Psoas muscle (tissue), 8 donors: ENCODE measurements around the gene ZRANB3. TPM values are rescaled to one million over a fixed set of nuclear protein-coding genes. Genes with fewer than 3 reads are reported as not detected.
"Not testable (repeated sequence)": the region's sequence is repeated elsewhere in the genome, so short reads cannot be mapped to it uniquely, and the experiment has no call there.

Experiments used
- ATAC-seq, 4 donors: fragments of 200-7000 bp; cut with Tn5 transposase; one replicate each; pipeline ENCODE4 v1.9.1; 2020; ENCODE audit warnings: moderate library complexity in 3 of 4, mild to moderate bottlenecking in 2 of 4
- DNase-seq, 2 donors: peaks; one replicate each; pipeline ENCODE4 v3.0.0-alpha.2; 2020
- H3K27ac ChIP-seq: fragments of 200-600 bp; one replicate; pipeline ENCODE4 v1.8.0; 2022
- H3K27me3 ChIP-seq, 3 donors: fragments of 200-600 bp in 1 of 3; one replicate each; pipeline versions ENCODE4 v1.6.1 to v1.8.0; 2013 to 2022; ENCODE audit warnings: low read length in 2 of 3, mild to moderate bottlenecking in 2 of 3, moderate library complexity in 1 of 3; ENCODE audit not compliant: insufficient read depth in 3 of 3
- H3K36me3 ChIP-seq, 2 donors: fragments of 200-600 bp in 1 of 2; one replicate each; pipeline versions ENCODE4 v1.6.1 to v1.8.0; 2013 to 2022; ENCODE audit warnings: low read depth in 1 of 2, mild to moderate bottlenecking in 1 of 2, moderate library complexity in 1 of 2; ENCODE audit not compliant: insufficient read depth in 1 of 2
- H3K4me1 ChIP-seq: fragments of 200-600 bp; one replicate; pipeline ENCODE4 v1.8.0; 2022
- H3K4me3 ChIP-seq: fragments of 200-600 bp; one replicate; pipeline ENCODE4 v1.8.0; 2022; ENCODE audit warnings: mild to moderate bottlenecking
- H3K9me3 ChIP-seq: fragments of 200-600 bp; one replicate; pipeline ENCODE4 v1.8.0; 2022
- WGBS, 3 donors: extraction: QIAGEN DNeasy Blood & Tissue Kit; methylation state at CpG; one replicate each; pipeline versions ENCODE4 v1.1.6 to v1.1.7; 2013; 5-methylcytosine and 5-hydroxymethylcytosine counted together
- intact Hi-C, 2 donors: fragments of 100-400 bp; cut with DNase I; formaldehyde crosslinking; loops; one replicate each; pipeline versions ENCODE4 v1.11.0 to v1.14.2; 2022
- polyA plus RNA-seq, 3 donors: library from polyadenylated mRNA; stranded (reverse); fragments of 200-250 nt; gene quantifications; one replicate each; pipeline ENCODE4 v1.2.3, GENCODE V29; 2013
- total RNA-seq, 4 donors: library from RNA; stranded (reverse); fragmentation: NEBNext Ultra II Directional in 2 of 4; extraction: Animal tissue kit (Norgen Biotek cat#: 25700) in 2 of 4; gene quantifications; one replicate each; pipeline versions ENCODE4 v1.2.1 to v1.2.4, GENCODE V29; 2021 to 2023
- TF ChIP-seq, protein P1 (sequence below): fragments of 200-600 bp; IDR thresholded peaks from one replicate; pipeline ENCODE4 v1.8.0; 2022; ENCODE audit warnings: antibody characterized with exemption
- donor health status: healthy with polysubstance abuse.
- donor health status: DM: no; HTN: no; CAD: no; lungs with moderate emphysema.
- donor health status: Bipolar disorder and iron deficiency.
- donor health status: healthy.
- donor health status: DM: yes; HTN: yes; CAD: no.
- donor health status: DM: no; HTN: no; CAD: no.
- donor health status: DM: no; HTN: no; CAD: no.
- donor health status: DM: yes; HTN: yes; CAD: no.

The ZRANB3 gene
- total and polyA plus RNA-seq, 7 donors: 1.3 to 6.4 (median 4.0) TPM

DNA sequence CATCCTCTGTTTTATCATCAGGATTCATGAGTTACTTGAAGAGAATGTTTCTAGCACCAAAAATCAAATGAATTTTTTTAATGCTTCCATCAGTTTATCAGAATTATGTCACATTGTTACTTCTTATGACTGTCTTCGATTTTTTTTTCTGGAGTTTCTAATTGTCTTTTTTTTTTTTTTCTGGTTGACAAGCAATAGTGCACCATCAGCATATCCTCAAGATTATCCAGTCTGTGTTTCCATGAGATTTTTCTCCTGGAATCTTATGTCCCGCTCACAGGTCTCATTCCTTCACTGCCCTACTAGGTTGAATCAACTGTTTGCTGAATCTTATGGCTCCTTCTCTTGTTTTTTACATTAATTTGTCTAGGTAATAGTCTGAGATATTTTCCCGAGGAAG, 16.3 kb upstream of the ZRANB3 start:
- 89 to 97% (median 90%) methylated on average over 3 of the region's 3 CpGs for WGBS, 3 donors
- DNase-seq (no peak), ATAC-seq (no peak)
- Histone ChIP-seq H3K27me3 (no peaks in the 10 kb centered on the region), H3K9me3 (no peaks in the 10 kb centered on the region), H3K4me1 (no peaks in the 10 kb centered on the region), H3K27ac (no peak overlapping the region), H3K4me3 (no peak overlapping the region), H3K36me3 (no peaks in the 10 kb centered on the region)
- TF ChIP-seq, protein P1, sequence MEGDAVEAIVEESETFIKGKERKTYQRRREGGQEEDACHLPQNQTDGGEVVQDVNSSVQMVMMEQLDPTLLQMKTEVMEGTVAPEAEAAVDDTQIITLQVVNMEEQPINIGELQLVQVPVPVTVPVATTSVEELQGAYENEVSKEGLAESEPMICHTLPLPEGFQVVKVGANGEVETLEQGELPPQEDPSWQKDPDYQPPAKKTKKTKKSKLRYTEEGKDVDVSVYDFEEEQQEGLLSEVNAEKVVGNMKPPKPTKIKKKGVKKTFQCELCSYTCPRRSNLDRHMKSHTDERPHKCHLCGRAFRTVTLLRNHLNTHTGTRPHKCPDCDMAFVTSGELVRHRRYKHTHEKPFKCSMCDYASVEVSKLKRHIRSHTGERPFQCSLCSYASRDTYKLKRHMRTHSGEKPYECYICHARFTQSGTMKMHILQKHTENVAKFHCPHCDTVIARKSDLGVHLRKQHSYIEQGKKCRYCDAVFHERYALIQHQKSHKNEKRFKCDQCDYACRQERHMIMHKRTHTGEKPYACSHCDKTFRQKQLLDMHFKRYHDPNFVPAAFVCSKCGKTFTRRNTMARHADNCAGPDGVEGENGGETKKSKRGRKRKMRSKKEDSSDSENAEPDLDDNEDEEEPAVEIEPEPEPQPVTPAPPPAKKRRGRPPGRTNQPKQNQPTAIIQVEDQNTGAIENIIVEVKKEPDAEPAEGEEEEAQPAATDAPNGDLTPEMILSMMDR: no peak
- intact Hi-C loops: no loop called here

DNA sequence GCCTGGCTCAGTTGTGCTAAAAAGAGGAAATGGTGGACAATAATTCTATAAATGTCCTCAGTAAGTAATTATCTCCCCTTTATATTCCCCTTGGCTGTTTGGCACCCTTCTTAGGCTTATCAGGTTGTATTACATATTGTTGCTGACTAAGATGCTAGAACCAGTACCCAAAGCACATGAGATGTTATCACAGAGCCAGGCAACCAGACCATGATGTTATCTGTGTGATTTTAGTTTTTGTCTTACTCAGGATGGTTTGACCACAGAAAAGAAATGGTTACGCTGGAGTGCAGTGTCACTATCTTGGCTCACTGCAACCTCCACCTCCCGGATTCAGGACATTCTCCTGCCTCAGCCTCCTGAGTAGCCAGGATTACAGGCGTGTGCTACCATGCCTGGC, 15.4 kb upstream of the ZRANB3 start:
- Histone ChIP-seq H3K9me3 (no peaks in the 10 kb centered on the region), H3K27ac (no peak overlapping the region), H3K4me1 (no peaks in the 10 kb centered on the region), H3K27me3 (no peaks in the 10 kb centered on the region), H3K36me3 (no peaks in the 10 kb centered on the region), H3K4me3 (no peak overlapping the region)
- 90 to 95% (median 92%) methylated on average over 3 of the region's 3 CpGs for WGBS, 3 donors
- intact Hi-C loops: no loop called here
- no peak for ATAC-seq
- TF ChIP-seq, protein P1: no peak
- DNase-seq: no peak

DNA sequence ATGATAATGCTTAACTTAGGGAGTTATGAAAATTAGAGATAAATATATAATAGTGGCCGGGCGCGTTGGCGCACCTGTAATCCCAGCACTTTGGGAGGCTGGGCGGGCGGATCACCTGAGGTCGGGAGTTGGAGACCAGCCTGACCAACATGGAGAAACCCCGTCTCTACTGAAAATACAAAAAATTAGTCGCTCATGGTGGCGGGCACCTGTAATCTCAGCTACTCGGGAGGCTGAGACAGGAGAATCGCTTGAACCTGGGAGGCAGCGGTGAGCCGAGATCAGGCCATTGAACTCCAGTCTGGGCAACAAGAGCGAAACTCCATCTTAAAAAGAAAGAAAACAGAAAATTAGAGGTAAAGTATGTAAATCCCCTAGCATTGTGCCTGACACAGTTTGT, 2.5 kb upstream of the ZRANB3 start:
- H3K9me3 ChIP-seq, H3K27me3 ChIP-seq, H3K4me3 ChIP-seq, H3K36me3 ChIP-seq, ATAC-seq, H3K27ac ChIP-seq, DNase-seq: not testable (repeated sequence)
- H3K4me1 ChIP-seq: peaks cover 17% of the 10 kb centered on the region
- intact Hi-C loops: loop anchor here in 1 of 2 donors (5.0 to 10.0 kb wide), 3 partner anchors 36 to 211 kb away; partner anchors contain the start of gene UBXN4
- WGBS, 3 donors: 97 to 98% (median 98%) methylated on average over 15 of the region's 15 CpGs

DNA sequence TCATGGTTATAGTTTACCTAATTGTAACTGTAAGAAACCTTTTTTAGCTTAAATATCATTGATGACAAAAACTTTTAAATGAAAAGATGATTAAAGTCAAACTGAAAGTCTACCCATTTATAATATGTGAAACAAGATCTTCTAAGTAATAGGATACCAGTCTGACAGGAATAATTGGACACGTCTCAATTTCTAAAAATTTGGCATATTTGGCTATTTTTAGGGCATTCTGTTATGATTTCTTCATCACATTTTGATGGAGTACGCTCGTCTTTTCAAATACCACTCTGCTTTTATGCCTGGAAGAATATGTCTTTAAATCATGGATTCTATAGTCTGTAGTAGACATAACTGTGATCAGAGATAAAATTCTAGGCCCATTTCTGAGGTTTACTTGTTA, 1.6 kb upstream of the ZRANB3 start:
- peaks cover 17% of the 10 kb centered on the region for H3K4me1 ChIP-seq
- no peaks in the 10 kb centered on the region for H3K27me3 ChIP-seq
- H3K9me3 ChIP-seq: no peaks in the 10 kb centered on the region
- H3K4me3 ChIP-seq: peak overlapping the region; percentile 79
- no peaks in the 10 kb centered on the region for H3K36me3 ChIP-seq
- ATAC-seq (no peak), DNase-seq (no peak)
- intact Hi-C loops: loop anchor here in 1 of 2 donors (5.0 to 10.0 kb wide), 3 partner anchors 35 to 212 kb away; partner anchors contain the start of gene UBXN4
- TF ChIP-seq, protein P1: no peak
- 16 to 45% (median 27%) methylated on average over 3 of the region's 3 CpGs for WGBS, 3 donors
- H3K27ac ChIP-seq: peak overlapping the region; percentile 97

DNA sequence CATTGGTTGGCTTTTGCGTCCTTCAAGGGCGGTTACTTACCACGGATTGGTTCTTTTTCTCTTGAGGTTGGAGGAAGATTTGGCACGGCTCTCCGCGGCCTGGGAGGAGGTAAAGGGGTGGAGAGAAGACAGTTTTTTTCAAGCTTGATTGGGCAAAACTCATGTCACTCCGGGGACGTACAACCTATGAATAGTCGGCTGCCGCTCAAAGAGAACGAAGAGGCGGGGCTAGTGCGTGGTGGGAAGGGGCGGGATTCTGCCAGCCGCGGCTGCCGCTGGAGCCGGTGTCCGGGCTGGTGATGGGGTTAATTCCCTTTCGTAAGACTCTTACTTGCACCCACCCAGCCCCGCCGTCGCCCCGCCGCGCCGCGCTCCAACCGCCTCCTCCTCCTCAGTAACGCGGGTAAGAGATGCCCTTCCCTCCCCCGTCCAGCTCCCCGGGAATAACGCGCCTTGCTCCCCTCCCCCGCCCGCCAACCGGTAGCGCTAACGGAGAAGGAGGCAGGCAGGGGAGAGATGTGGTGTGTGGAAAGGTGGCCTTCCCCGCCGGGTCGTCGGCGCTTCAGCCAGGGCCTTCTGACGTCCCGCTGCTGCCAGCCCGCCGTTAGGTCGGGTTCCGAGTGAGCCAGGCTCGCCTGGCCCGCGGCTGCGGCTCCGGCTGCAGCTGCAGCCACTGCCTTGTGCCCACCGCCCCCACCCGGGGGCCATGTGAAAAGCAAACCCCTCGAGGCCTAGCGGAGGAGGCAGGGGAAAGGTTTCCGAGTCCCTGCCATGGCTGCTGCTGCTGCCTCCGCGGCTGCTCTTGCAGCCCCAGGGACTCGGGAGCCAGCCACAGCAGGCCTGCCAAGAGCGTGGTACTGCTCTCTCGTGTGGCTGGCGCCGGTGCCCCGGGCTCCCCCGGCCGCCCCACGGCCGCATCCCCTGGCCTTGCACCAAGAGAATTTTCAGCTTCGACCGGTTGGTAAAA, 496 bp upstream of the ZRANB3 start, which contains the start of gene R3HDM1:
Gene R3HDM1, plus strand, starts transcription at position 254 of the 967 bp plus-strand sequence. CDS start 73,362 bp downstream, outside the sequence.
- H3K27me3 ChIP-seq: no peaks in the 10 kb centered on the region
- peak; percentile 96 to 98 for DNase-seq
- TF ChIP-seq, protein P1: no peak
- H3K9me3 ChIP-seq: no peaks in the 10 kb centered on the region
- peak within 1 kb of the TSS; percentile 79 for H3K4me3 ChIP-seq
- intact Hi-C loops: loop anchor here in 1 of 2 donors (5.0 to 10.0 kb wide), 3 partner anchors 34 to 213 kb away; partner anchors contain the start of gene UBXN4
- H3K4me1 ChIP-seq: peaks cover 17% of the 10 kb centered on the region
- ATAC-seq: peak; percentile 91 to 94 (median 92)
- no peaks in the 10 kb centered on the region for H3K36me3 ChIP-seq
- 0% methylated on average over 58 to 75 of the region's 75 CpGs for WGBS, 3 donors
- H3K27ac ChIP-seq: peak within 1 kb of the TSS; percentile 97
